Gastrocnemius medialis (tissue), 4 donors: Measurements from ENCODE around the gene VASP.

Source experiments
- CTCF ChIP-seq, 5 experiments: fragments of 450-650 bp in 3 of 5; fragments of 200-600 bp in 2 of 5; sonication (generic) in 2 of 5; IDR thresholded peaks in 4 of 5; conservative IDR thresholded peaks in 1 of 5; 1 replicate in 4 of 5; 2 replicates in 1 of 5; pipeline ENCODE4 v1.5.1; 2016 to 2019; ENCODE audit warnings: antibody characterized with exemption in 5 of 5, mild to moderate bottlenecking in 3 of 5, moderate library complexity in 3 of 5
- POLR2A ChIP-seq, 2 donors: fragments of 450-650 bp; IDR thresholded peaks; one replicate each; pipeline ENCODE4 v1.6.1; 2017; ENCODE audit warnings: antibody characterized with exemption in 2 of 2, mild to moderate bottlenecking in 2 of 2, moderate library complexity in 2 of 2

- TF ChIP-seq POLR2A (IDR thresholded peaks at IDR 0.05) (no peak), CTCF (IDR thresholded peaks at IDR 0.05 in 4 of 5, conservative IDR thresholded peaks at IDR 0.05 in 1 of 5) (no peak)
These were observed 2.4 kb downstream of the VASP start for GRCh38 chr19:45509692-45510015.
